Neutrophil (primary cell): ENCODE results near the gene HOXB9.

Experiments
- H3K27ac ChIP-seq: fragments of 200-600 bp; sonication (generic); 2 replicates; pipeline ENCODE4 v1.5.1; 2016; ENCODE audit warnings: mild to moderate bottlenecking, moderate library complexity
- H3K27me3 ChIP-seq: fragments of 200-600 bp; sonication (generic); 2 replicates; pipeline ENCODE4 v1.6.0; 2016; ENCODE audit warnings: mild to moderate bottlenecking
- H3K36me3 ChIP-seq: fragments of 200-600 bp; sonication (generic); 2 replicates; pipeline ENCODE4 v1.5.1; 2017
- H3K4me1 ChIP-seq, 2 experiments: fragments of 200-600 bp in 1 of 2; sonication (generic) in 1 of 2; 1 replicate in 1 of 2; 2 replicates in 1 of 2; pipeline versions ENCODE4 v1.5.1 to v1.6.1; 2013 to 2016; ENCODE audit warnings: low read depth in 1 of 2, low read length in 1 of 2, mild to moderate bottlenecking in 1 of 2, moderate library complexity in 1 of 2; ENCODE audit not compliant: control insufficient read depth in 1 of 2, insufficient read depth in 1 of 2
- H3K4me3 ChIP-seq, 2 experiments: fragments of 200-600 bp in 1 of 2; sonication (generic) in 1 of 2; 1 replicate in 1 of 2; 2 replicates in 1 of 2; pipeline ENCODE4 v1.5.1; 2013 to 2016; ENCODE audit warnings: low read depth in 1 of 2, low read length in 1 of 2, mild to moderate bottlenecking in 1 of 2, moderate library complexity in 1 of 2
- H3K9me3 ChIP-seq: fragments of 200-600 bp; sonication (generic); 2 replicates; pipeline ENCODE4 v1.5.1; 2016
- TF ChIP-seq, protein P1 (sequence below): fragments of 200-600 bp; sonication (generic); IDR thresholded peaks from 2 replicates; pipeline ENCODE4 v1.5.1; 2016; ENCODE audit warnings: antibody characterized with exemption

Gene HOXB9

DNA sequence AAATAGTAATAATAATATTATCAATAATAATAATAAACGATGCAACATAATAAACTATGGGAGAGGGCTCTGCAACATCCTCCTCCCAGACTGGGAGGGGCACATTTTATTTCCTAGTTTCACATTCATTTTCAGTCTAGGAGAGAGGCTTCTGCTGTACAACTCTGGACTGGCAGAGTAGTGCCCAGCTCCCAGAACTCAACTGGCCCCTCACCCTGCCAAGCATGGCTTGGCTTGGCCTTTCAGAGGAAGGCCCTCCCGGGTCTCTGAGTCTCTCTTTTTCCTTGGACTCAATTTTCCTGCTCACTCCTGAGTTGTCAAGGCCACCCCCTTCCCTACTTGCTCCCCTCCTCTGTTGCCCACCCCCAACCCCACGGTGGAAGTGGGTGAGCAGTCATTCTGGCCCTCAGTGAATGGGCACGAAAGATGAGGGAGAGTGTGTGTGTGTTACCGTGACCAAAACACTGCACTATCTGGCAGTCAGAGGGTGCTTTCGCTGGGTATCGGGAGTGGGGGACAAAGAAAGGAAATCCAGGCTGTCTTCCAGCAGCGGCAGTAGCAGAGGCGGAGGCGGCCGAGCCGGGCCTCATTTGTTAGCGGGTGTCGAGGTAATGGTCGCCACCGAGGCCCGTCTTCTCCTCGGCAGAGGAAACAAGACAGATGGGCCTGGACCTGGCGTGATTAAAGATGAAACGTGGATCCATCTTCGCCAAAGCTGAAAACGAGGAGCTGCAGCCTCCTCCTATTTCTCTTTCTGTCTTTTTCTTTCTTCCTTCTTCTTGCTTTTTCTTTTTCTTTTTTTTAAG, 50.3 kb downstream of the HOXB9 start:
- peaks cover 0 to 4% of the 10 kb centered on the region in 2 experiments for H3K4me1 ChIP-seq
- no peaks in the 10 kb centered on the region for H3K9me3 ChIP-seq
- H3K4me3 ChIP-seq = no peak overlapping the region
- H3K36me3 ChIP-seq = no peaks in the 10 kb centered on the region
- H3K27me3 ChIP-seq = peaks cover 100% of the 10 kb centered on the region
- TF ChIP-seq, protein P1, sequence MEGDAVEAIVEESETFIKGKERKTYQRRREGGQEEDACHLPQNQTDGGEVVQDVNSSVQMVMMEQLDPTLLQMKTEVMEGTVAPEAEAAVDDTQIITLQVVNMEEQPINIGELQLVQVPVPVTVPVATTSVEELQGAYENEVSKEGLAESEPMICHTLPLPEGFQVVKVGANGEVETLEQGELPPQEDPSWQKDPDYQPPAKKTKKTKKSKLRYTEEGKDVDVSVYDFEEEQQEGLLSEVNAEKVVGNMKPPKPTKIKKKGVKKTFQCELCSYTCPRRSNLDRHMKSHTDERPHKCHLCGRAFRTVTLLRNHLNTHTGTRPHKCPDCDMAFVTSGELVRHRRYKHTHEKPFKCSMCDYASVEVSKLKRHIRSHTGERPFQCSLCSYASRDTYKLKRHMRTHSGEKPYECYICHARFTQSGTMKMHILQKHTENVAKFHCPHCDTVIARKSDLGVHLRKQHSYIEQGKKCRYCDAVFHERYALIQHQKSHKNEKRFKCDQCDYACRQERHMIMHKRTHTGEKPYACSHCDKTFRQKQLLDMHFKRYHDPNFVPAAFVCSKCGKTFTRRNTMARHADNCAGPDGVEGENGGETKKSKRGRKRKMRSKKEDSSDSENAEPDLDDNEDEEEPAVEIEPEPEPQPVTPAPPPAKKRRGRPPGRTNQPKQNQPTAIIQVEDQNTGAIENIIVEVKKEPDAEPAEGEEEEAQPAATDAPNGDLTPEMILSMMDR = no peak
- H3K27ac ChIP-seq = no peak overlapping the region

DNA sequence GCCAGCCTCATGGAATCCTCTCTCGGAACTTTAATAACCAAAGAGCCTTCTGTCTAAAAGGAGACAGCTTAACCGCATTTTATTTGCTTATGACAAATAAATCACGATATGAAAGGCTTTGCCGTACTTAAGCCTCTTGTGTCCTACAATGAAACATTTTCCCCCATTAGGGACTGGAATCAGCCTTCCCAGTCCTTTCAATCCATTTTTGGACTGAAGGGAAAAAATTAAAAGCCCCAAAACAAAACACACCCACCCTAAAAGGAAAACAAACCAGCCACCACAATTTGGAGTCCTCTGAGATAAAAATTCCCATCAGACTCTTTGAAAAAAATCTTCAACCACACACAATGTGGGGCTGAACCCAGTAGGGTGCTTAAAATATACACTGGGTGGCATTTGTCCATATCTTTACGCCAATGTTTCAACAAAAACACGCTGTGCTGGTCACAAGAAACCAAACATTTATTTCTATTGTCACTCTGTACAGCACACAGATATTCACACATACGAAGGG, 51.0 kb downstream of the HOXB9 start:
- no peaks in the 10 kb centered on the region for H3K36me3 ChIP-seq
- peaks cover 100% of the 10 kb centered on the region for H3K27me3 ChIP-seq
- H3K9me3 ChIP-seq = no peaks in the 10 kb centered on the region
- H3K27ac ChIP-seq = no peak overlapping the region
- peaks cover 0 to 4% of the 10 kb centered on the region in 2 experiments for H3K4me1 ChIP-seq
- TF ChIP-seq, protein P1 = no peak
- no peak overlapping the region for H3K4me3 ChIP-seq

DNA sequence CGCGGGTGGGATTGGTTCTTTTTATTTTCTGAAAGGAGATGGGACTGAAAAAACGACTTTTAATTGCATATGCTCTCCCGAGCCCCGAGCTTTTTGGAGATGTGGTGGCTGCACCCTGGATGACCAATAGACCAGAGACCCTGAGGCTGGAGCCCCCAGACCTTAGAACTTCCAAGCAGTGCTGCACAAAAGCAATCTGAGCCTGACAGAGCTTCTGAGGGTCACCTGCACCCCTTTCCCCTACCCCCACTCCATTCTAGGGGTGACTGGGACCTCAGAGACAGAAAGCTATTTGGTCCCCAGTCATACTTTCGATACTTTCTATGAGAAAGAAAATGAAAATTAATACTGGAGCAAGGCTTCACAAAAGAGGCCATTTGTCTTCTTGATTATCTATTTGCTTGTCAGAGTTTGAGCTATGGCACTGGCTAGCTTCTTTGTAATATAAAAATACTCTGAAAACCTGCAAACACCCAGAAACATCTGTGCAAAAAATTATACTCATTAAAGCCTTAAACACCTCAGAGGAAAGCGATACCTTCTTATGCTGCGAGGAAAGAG, 51.6 kb downstream of the HOXB9 start:
- H3K27ac ChIP-seq = no peak overlapping the region
- H3K36me3 ChIP-seq = no peaks in the 10 kb centered on the region
- TF ChIP-seq, protein P1 = no peak
- H3K4me3 ChIP-seq = no peak overlapping the region
- peaks cover 100% of the 10 kb centered on the region for H3K27me3 ChIP-seq
- H3K4me1 ChIP-seq = peaks cover 0 to 4% of the 10 kb centered on the region in 2 experiments
- no peaks in the 10 kb centered on the region for H3K9me3 ChIP-seq

DNA sequence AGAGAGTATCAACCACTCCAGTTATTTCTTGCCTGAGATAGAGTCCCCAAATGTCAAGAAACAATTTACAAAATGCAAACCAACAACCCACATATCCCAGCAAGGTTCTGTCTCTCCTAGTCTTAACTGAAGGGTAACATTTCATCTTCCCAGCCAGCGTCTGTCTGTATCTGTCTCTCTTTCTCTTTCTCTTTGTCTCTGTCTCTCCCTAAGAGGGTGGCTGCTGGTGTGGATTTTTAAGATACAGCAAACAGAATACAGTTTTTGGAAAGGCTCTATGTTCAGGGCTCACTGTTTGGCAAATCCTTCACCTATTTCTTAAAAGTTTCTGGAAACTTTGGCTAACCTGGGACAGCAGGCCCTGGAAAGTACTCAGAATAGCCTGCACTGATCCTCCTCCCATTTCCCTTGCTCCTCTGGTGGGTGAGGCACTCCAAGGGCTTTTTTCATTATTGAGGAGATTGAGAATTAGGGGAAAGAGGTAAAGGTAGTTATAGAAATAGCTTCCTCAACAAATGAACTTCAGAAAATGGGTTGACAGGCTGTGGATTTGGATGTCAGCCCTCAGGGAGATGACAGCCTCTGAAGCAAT, 54.2 kb downstream of the HOXB9 start:
- H3K36me3 ChIP-seq = no peaks in the 10 kb centered on the region
- TF ChIP-seq, protein P1 = no peak
- no peaks in the 10 kb centered on the region for H3K9me3 ChIP-seq
- H3K4me3 ChIP-seq = no peak overlapping the region
- H3K4me1 ChIP-seq = no peaks in the 10 kb centered on the region
- peaks cover 100% of the 10 kb centered on the region for H3K27me3 ChIP-seq
- H3K27ac ChIP-seq = no peak overlapping the region
